GM23248 (cell line): ENCODE measurements around the gene CSNK2B.

Source experiments
- EZH2 ChIP-seq: fragments of 200-600 bp; sonication (generic); IDR thresholded peaks from 2 replicates; pipeline ENCODE4 v1.6.1; 2018; ENCODE audit warnings: antibody characterized with exemption, mild to moderate bottlenecking; ENCODE audit not compliant: insufficient read depth, poor library complexity, severe bottlenecking
- EZH2phosphoT487 ChIP-seq: fragments of 200-600 bp; sonication (generic); IDR thresholded peaks from 2 replicates; pipeline ENCODE4 v1.6.1; 2018; ENCODE audit warnings: antibody characterized with exemption, moderate library complexity, mild to moderate bottlenecking, low read depth; ENCODE audit not compliant: insufficient read depth

- TF ChIP-seq EZH2: no peak
- no peak for TF ChIP-seq EZH2phosphoT487
Measured at GRCh38 chr6:31665501-31666336, at the start of gene CSNK2B.
